ENCODE measurements around the gene DLK1. TPM values are rescaled to one million over a fixed set of nuclear protein-coding genes. Genes with fewer than 3 reads are reported as not detected.

DLK1 gene
- total and polyA plus RNA-seq, 2 of the 13 experiments (the other 11 are each of a cell fraction or from before 2014, with no cell fraction given), result 95.5 to 312 TPM

- peak; percentile 19 for TF ChIP-seq HNRNPLL (IDR thresholded peaks at IDR 0.05; ENCODE audit: low read depth, low read length, poor library complexity, severe bottlenecking)
- TF ChIP-seq ZNF800 (CRISPR knock-in tag; IDR thresholded peaks at IDR 0.05), result 0 out of 2 replicates have a peak, but pooled peaks have one; percentile 14
- TF ChIP-seq ZNF264 (CRISPR knock-in tag; IDR thresholded peaks at IDR 0.05), result no peak
- no peak for TF ChIP-seq KDM2A (CRISPR knock-in tag; IDR thresholded peaks at IDR 0.05; ENCODE audit: borderline replicate concordance, low read depth)
- no peak for TF ChIP-seq KLF6 (CRISPR knock-in tag; IDR thresholded peaks at IDR 0.05)
- TF ChIP-seq ZNF558 (CRISPR knock-in tag; IDR thresholded peaks at IDR 0.05; ENCODE audit: borderline replicate concordance), result peak; percentile 3; the same call in 1 of the 2 replicates
- no peak for TF ChIP-seq MATR3 (CRISPR knock-in tag; IDR thresholded peaks at IDR 0.05)
- no peak for TF ChIP-seq ZNF574 (CRISPR knock-in tag; IDR thresholded peaks at IDR 0.05)
- peak; percentile 45; the same call in 1 of the 2 replicates for TF ChIP-seq CREB1 (IDR thresholded peaks at IDR 0.05)
- no peak for TF ChIP-seq CREB1 (CRISPR knock-in tag; IDR thresholded peaks at IDR 0.05)
- no peak for TF ChIP-seq ZSCAN12 (CRISPR knock-in tag; IDR thresholded peaks at IDR 0.05)
- no peak for TF ChIP-seq EED (CRISPR knock-in tag; IDR thresholded peaks at IDR 0.05)
- TF ChIP-seq ZBTB38 (CRISPR knock-in tag; IDR thresholded peaks at IDR 0.05), result peak; percentile 56; the same call in 1 of the 2 replicates
- TF ChIP-seq GATAD1 (CRISPR knock-in tag; IDR thresholded peaks at IDR 0.05), result no peak
- no peak for TF ChIP-seq PAXIP1 (CRISPR knock-in tag; conservative IDR thresholded peaks at IDR 0.05)
- no peak for TF ChIP-seq ATAD3A (CRISPR knock-in tag; IDR thresholded peaks at IDR 0.05)
- TF ChIP-seq TAF15 (IDR thresholded peaks at IDR 0.05; ENCODE audit: low read depth, low read length, poor library complexity, severe bottlenecking), result no peak
- TF ChIP-seq PCBP1 (IDR thresholded peaks at IDR 0.05; ENCODE audit: borderline replicate concordance, low read depth, low read length), result 0 out of 2 replicates have a peak, but pooled peaks have one; percentile 40
- no peak for TF ChIP-seq MZF1 (CRISPR knock-in tag; IDR thresholded peaks at IDR 0.05; ENCODE audit: borderline replicate concordance)
- no peak for TF ChIP-seq ZNF713 (CRISPR knock-in tag; IDR thresholded peaks at IDR 0.05)
- no peak for TF ChIP-seq ZNF737 (CRISPR knock-in tag; IDR thresholded peaks at IDR 0.05; ENCODE audit: borderline replicate concordance)
- peak; percentile 43; the same call in 1 of the 2 replicates for TF ChIP-seq ZNF768 (CRISPR knock-in tag; IDR thresholded peaks at IDR 0.05)
- TF ChIP-seq TOE1 (CRISPR knock-in tag; IDR thresholded peaks at IDR 0.05), result no peak
Observed at GRCh38 chr14:100727086-100727872, 587 bp downstream of the DLK1 start (continued).
